COLO668 (cell line): ENCODE measurements around the gene GGACT.

Experiments
- DNase-seq: peaks from one replicate; lab custom pipeline; 2025; ENCODE audit not compliant: unreplicated experiment; lab: John Stamatoyannopoulos, UW

Gene GGACT

GRCh38 chr13:100552755-100553154 is 35.8 kb downstream of the GGACT start:
- DNase-seq = no peak

- no peak for DNase-seq
Measured at GRCh38 chr13:100549316-100549715, 39.3 kb downstream of the GGACT start.

GRCh38 chr13:100547791-100548201 is 40.8 kb downstream of the GGACT start:
- no peak for DNase-seq

GRCh38 chr13:100546713-100547405 is 41.7 kb downstream of the GGACT start:
- no peak for DNase-seq

DNA sequence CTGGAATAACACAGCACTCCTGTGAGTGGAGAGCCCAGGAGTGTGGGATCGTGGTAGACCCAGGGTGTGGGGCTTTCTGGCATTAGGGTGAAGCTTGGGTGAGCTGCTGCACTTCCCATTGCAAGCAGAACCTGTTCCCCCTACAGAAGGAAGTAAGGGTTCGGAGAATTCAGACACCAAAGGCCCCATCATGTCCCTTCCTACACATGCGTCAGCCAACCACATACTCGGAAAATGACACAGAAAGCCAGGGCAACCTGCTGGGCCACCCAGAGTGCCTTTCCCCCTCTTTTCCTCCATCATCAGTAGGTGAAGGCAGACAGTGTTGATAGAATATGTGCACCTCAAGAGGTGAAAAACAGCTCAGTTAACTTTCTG is 42.9 kb downstream of the GGACT start:
- DNase-seq = no peak

- no peak for DNase-seq
Measured at GRCh38 chr13:100544866-100545683, 43.5 kb downstream of the GGACT start.

- no peak for DNase-seq
Measured at GRCh38 chr13:100543872-100544602, 44.6 kb downstream of the GGACT start.

DNA sequence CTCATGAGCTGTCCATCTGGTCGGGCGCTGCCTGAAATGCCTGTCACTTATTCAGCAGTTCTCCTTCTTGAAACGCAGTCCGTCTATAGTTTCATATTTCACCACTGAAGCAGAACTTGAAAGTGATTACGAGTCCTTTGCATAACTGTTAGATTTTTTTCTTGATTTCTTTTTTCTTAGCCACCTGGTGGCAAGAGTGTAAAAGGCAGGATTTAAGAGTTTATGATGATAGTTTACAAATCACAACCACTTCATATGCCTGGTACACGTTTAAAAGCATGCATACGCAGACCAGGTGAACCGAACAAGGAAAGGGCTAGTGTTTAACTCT is 45.8 kb downstream of the GGACT start:
- DNase-seq = no peak

GRCh38 chr13:100541897-100542825 is 46.4 kb downstream of the GGACT start:
- DNase-seq = no peak

DNA sequence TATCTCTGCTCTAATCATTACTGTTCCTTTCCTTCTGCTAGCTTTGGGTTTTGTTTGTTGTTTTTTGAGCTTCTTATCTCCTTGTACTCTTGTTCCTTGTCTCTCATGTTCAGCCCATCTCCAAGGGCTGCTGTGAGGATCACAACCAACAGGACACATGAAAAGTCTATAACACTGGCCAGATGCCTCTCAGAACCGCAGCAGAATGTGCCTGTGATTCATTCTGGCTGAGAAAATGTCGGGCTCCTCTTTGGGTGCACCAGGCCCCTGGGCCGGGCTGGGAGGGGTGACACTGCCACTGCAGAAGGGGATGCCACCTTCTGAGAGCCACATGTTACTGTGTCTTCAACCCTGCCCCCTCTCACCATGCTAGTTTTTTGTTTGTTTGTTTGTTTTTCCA is 48.0 kb downstream of the GGACT start:
- DNase-seq = no peak

DNA sequence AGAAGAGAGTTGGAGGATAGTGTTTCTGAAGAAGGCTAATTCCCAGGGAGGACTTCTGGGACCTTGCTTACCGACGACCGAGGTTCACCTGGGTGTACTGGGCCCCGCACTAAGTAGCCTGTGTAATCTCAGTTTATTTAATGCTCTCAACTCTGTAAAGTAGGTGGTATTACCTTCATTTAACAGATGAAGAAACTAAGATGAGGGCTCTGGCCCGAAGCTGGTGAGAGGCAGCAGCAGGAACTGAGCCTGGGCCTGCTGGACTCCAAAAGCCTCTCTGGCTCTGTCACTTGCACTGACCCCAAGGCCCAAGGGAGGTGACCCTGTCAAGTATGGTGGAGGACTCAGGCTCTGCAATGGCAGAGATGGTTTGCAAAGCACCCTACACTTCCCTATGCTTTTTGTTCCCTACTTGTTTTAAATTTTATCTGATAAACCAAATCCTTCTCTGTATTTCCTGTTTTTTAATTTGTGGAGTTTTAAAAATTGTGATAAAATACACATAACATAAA is 50.6 kb downstream of the GGACT start:
- DNase-seq = no peak

DNA sequence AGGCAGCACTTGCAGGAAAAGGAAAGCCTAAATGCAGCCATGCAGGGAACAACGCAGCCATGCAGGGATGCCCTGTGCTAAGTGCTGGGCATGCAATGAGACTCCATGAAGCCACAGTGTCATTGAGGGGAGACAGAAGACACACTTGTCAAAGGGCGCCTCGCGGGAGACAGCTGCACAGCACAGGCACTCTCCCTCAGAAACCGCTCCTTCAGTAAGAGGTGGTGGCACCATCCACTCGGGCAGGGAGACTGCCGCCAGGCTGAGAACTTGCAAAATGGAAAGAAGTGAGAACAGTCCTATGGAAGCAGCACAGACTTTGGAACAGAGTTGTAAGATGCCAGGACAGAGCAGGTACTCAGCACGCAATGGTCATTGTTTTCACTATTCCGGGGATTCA is 51.1 kb downstream of the GGACT start:
- no peak for DNase-seq

GRCh38 chr13:100536643-100537180 is 51.9 kb downstream of the GGACT start:
- DNase-seq = no peak

GRCh38 chr13:100535426-100536135 is 53.0 kb downstream of the GGACT start:
- no peak for DNase-seq

DNA sequence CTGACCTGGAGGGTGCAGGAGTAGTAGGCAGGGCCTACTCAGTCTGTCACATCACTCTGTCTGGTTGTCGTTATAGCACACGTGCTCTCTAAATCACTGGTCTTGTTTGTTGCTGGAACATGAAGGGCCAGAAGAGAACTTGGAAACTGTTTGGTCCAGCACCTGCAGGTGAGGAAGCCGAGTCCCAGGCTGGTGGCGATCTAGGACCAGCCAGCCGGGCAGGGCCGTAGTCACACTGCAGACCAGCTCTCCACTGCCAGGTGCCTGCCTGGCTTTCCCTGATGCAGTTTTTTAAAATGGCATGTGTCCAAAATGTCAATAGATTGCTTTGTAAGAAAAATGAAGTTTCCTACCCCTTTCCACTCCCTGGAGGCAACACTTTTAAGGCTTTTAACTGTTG is 53.7 kb downstream of the GGACT start:
- DNase-seq = no peak

GRCh38 chr13:100534147-100534843 is 54.3 kb downstream of the GGACT start:
- no peak for DNase-seq

DNA sequence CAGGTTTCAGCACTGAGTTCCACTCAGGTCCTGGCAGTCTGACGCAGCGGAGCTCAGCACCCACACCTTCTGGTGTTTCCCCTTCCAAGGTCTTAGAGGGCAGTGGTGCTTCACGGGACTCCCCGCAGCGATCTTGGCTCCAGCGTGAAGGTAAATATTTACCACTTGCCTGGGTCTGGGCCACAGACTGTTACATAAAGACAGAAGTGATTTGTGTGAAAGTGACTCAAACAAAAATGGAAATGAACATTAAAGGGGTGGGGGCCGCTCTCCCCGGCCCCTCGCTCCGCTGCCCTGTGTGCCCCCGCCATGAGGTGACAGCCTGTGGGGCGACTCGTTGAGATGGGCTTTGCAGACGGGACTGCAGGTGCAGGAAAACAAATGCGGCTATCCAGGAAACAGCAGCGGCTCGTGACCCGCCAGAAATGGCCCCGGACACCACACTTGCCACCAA is 55.0 kb downstream of the GGACT start:
- DNase-seq = peak; percentile 92

DNA sequence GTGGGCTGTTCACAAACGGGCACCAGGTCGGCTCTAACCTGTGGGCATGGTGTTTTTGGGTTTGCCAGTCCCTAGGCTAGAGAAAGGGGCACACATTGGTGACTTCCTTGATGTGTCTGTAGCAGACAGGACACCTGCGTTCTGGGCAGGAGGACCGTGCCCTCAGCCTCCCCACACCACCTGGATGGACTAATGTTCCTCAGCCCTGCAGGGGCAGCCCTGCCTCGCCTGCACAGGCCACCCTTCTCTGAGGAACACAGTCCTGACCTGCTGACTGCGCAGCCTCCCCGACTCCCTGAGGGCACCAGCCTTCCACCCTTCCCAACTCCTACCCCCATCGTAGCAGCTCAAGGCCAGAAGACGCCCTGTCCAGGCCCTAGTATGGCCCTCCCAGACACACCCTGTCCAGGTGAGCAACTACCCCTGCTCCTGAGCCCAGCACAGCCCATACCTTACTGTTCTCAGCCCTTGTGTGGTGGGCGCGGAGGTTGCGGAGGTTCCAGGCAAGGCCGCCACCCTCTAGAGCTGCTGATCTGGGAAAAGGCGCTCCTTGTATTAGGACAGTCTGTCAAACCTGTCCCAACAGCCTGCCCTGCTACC is 55.7 kb downstream of the GGACT start:
- DNase-seq = peak; percentile 49
